ENCODE data around the gene BCCIP. TPM values are rescaled to one million over a fixed set of nuclear protein-coding genes. Genes with fewer than 3 reads are reported as not detected.

BCCIP gene
- total and polyA plus RNA-seq, 2 of the 8 experiments (the other 6 are each of a cell fraction or from before 2014, with no cell fraction given): 33.9 to 120 TPM

DNA sequence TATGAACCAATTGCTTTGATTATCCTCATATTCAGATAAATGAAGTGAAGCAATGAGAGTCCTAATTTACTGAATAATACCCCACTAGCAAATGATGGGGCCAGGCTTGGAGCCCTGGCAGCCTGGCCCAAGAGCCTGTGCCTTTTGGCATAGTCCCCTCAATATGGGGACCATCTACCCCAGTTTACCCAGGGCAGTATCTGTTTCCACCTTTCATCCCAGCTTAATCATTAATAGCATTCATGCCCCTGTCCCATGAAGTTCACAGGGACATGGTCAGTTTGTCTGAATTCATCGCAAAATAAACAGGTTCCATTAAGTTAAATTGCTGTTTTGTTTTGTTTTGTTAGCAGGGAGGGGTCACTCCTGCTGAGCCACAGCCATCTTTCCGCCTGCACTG lies 25.5 kb downstream of the BCCIP start (continued):
- TF ChIP-seq, protein P1, sequence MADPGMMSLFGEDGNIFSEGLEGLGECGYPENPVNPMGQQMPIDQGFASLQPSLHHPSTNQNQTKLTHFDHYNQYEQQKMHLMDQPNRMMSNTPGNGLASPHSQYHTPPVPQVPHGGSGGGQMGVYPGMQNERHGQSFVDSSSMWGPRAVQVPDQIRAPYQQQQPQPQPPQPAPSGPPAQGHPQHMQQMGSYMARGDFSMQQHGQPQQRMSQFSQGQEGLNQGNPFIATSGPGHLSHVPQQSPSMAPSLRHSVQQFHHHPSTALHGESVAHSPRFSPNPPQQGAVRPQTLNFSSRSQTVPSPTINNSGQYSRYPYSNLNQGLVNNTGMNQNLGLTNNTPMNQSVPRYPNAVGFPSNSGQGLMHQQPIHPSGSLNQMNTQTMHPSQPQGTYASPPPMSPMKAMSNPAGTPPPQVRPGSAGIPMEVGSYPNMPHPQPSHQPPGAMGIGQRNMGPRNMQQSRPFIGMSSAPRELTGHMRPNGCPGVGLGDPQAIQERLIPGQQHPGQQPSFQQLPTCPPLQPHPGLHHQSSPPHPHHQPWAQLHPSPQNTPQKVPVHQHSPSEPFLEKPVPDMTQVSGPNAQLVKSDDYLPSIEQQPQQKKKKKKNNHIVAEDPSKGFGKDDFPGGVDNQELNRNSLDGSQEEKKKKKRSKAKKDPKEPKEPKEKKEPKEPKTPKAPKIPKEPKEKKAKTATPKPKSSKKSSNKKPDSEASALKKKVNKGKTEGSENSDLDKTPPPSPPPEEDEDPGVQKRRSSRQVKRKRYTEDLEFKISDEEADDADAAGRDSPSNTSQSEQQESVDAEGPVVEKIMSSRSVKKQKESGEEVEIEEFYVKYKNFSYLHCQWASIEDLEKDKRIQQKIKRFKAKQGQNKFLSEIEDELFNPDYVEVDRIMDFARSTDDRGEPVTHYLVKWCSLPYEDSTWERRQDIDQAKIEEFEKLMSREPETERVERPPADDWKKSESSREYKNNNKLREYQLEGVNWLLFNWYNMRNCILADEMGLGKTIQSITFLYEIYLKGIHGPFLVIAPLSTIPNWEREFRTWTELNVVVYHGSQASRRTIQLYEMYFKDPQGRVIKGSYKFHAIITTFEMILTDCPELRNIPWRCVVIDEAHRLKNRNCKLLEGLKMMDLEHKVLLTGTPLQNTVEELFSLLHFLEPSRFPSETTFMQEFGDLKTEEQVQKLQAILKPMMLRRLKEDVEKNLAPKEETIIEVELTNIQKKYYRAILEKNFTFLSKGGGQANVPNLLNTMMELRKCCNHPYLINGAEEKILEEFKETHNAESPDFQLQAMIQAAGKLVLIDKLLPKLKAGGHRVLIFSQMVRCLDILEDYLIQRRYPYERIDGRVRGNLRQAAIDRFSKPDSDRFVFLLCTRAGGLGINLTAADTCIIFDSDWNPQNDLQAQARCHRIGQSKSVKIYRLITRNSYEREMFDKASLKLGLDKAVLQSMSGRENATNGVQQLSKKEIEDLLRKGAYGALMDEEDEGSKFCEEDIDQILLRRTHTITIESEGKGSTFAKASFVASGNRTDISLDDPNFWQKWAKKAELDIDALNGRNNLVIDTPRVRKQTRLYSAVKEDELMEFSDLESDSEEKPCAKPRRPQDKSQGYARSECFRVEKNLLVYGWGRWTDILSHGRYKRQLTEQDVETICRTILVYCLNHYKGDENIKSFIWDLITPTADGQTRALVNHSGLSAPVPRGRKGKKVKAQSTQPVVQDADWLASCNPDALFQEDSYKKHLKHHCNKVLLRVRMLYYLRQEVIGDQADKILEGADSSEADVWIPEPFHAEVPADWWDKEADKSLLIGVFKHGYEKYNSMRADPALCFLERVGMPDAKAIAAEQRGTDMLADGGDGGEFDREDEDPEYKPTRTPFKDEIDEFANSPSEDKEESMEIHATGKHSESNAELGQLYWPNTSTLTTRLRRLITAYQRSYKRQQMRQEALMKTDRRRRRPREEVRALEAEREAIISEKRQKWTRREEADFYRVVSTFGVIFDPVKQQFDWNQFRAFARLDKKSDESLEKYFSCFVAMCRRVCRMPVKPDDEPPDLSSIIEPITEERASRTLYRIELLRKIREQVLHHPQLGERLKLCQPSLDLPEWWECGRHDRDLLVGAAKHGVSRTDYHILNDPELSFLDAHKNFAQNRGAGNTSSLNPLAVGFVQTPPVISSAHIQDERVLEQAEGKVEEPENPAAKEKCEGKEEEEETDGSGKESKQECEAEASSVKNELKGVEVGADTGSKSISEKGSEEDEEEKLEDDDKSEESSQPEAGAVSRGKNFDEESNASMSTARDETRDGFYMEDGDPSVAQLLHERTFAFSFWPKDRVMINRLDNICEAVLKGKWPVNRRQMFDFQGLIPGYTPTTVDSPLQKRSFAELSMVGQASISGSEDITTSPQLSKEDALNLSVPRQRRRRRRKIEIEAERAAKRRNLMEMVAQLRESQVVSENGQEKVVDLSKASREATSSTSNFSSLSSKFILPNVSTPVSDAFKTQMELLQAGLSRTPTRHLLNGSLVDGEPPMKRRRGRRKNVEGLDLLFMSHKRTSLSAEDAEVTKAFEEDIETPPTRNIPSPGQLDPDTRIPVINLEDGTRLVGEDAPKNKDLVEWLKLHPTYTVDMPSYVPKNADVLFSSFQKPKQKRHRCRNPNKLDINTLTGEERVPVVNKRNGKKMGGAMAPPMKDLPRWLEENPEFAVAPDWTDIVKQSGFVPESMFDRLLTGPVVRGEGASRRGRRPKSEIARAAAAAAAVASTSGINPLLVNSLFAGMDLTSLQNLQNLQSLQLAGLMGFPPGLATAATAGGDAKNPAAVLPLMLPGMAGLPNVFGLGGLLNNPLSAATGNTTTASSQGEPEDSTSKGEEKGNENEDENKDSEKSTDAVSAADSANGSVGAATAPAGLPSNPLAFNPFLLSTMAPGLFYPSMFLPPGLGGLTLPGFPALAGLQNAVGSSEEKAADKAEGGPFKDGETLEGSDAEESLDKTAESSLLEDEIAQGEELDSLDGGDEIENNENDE (IDR thresholded peaks at IDR 0.05; ENCODE audit: insufficient replicate concordance, low read length): no peak
- no peak for TF ChIP-seq NRF1 (IDR thresholded peaks at IDR 0.05; ENCODE audit: low read depth, low read length)

Data from H1 (cell line).